WTC11 (cell line): Measurements from ENCODE around the gene MRPS22.

Experiments used
- CTCF ChIP-seq: fragments of 200-600 bp; IDR thresholded peaks from 2 replicates; pipeline ENCODE4 v1.8.0; 2022; ENCODE audit warnings: antibody characterized with exemption
- SP1 ChIP-seq: sonication (generic); formaldehyde crosslinking; conservative IDR thresholded peaks from 2 replicates; pipeline ENCODE4 v1.8.1; 2022; ENCODE audit warnings: missing genetic modification reagents
- ZNF232 ChIP-seq: sonication (generic); formaldehyde crosslinking; IDR thresholded peaks from 2 replicates; pipeline ENCODE4 v1.8.0; 2022; ENCODE audit warnings: mild to moderate bottlenecking, missing genetic modification reagents

GRCh38 chr3:139297588-139298311, 46.1 kb upstream of the MRPS22 start:
- TF ChIP-seq CTCF (no peak), ZNF232 (CRISPR knock-in tag) (no peak), SP1 (CRISPR knock-in tag) (no peak)
